NCI-H2227 (cell line): ENCODE results near the gene CYGB.
"Not testable (repeated sequence)": the region's sequence is repeated elsewhere in the genome, so short reads cannot be mapped to it uniquely, and the experiment has no call there.

ENCODE experiments used
- DNase-seq: peaks from one replicate; lab custom pipeline; 2025; ENCODE audit not compliant: unreplicated experiment; lab: John Stamatoyannopoulos, UW

The CYGB gene

GRCh38 chr17:76524598-76525512 is 12.7 kb downstream of the CYGB start:
- DNase-seq, result no peak

GRCh38 chr17:76523084-76524037 is 14.1 kb downstream of the CYGB start:
- peak; percentile 59 for DNase-seq

GRCh38 chr17:76521683-76522082 is 15.8 kb downstream of the CYGB start:
- DNase-seq, result not testable (repeated sequence)

- no peak for DNase-seq
These were observed 16.2 kb downstream of the CYGB start for GRCh38 chr17:76521262-76521661.

- DNase-seq, result no peak
These were observed 18.2 kb downstream of the CYGB start for GRCh38 chr17:76519048-76519966.

GRCh38 chr17:76517638-76518038 is 19.9 kb downstream of the CYGB start:
- DNase-seq, result no peak

- no peak for DNase-seq
These were observed 22.1 kb downstream of the CYGB start for GRCh38 chr17:76515274-76515949.

GRCh38 chr17:76514355-76514754 is 23.2 kb downstream of the CYGB start:
- not testable (repeated sequence) for DNase-seq

- DNase-seq, result no peak
These were observed 24.2 kb downstream of the CYGB start for GRCh38 chr17:76513306-76513692.

- no peak for DNase-seq
These were observed 24.9 kb downstream of the CYGB start for GRCh38 chr17:76512366-76513305.

GRCh38 chr17:76511668-76512365 is 25.7 kb downstream of the CYGB start:
- no peak for DNase-seq

GRCh38 chr17:76510831-76511244 is 26.7 kb downstream of the CYGB start:
- DNase-seq, result no peak

- DNase-seq, result not testable (repeated sequence)
These were observed 28.9 kb downstream of the CYGB start for GRCh38 chr17:76508472-76509063.

- peak; percentile 87 for DNase-seq
These were observed 30.8 kb downstream of the CYGB start for GRCh38 chr17:76506408-76507345.

GRCh38 chr17:76504117-76504516 is 33.4 kb downstream of the CYGB start:
- DNase-seq, result no peak

GRCh38 chr17:76502341-76503211 is 34.9 kb downstream of the CYGB start:
- no peak for DNase-seq
